Suprapubic skin (tissue), 4 donors: ENCODE measurements around the gene CHST11. TPM values are rescaled to one million over a fixed set of nuclear protein-coding genes. Genes with fewer than 3 reads are reported as not detected.
"Not testable (repeated sequence)": the region's sequence is repeated elsewhere in the genome, so short reads cannot be mapped to it uniquely, and the experiment has no call there.

Experiments
- DNase-seq, 2 donors: peaks; one replicate each; pipeline ENCODE4 v3.0.0-alpha.2; 2019; ENCODE audit warnings: low spot score in 2 of 2
- H3K27ac ChIP-seq: fragments of 200-600 bp; sonication (generic); one replicate; pipeline ENCODE4 v1.5.1; 2019
- H3K27me3 ChIP-seq: fragments of 200-600 bp; sonication (generic); one replicate; pipeline ENCODE4 v1.5.1; 2019
- H3K36me3 ChIP-seq: fragments of 200-600 bp; sonication (generic); one replicate; pipeline ENCODE4 v1.5.1; 2019
- H3K4me1 ChIP-seq: fragments of 200-600 bp; sonication (generic); one replicate; pipeline ENCODE4 v1.5.1; 2019
- H3K4me3 ChIP-seq: fragments of 200-600 bp; sonication (generic); one replicate; pipeline ENCODE4 v1.5.1; 2019; ENCODE audit warnings: mild to moderate bottlenecking
- H3K9me3 ChIP-seq: fragments of 200-600 bp; sonication (generic); one replicate; pipeline ENCODE4 v1.5.1; 2019
- EP300 ChIP-seq: sonication (generic); formaldehyde crosslinking; IDR thresholded peaks from one replicate; pipeline ENCODE4 v1.6.1; 2017; ENCODE audit warnings: antibody characterized with exemption
- POLR2A ChIP-seq, 2 donors: fragments of 450-650 bp; IDR thresholded peaks; one replicate each; pipeline ENCODE4 v1.6.1; 2017; ENCODE audit warnings: antibody characterized with exemption in 2 of 2, mild to moderate bottlenecking in 2 of 2, moderate library complexity in 2 of 2
- POLR2AphosphoS5 ChIP-seq, 3 donors: sonication (generic); formaldehyde crosslinking; IDR thresholded peaks; one replicate each; pipeline ENCODE4 v1.6.1; 2017; ENCODE audit warnings: antibody characterized with exemption in 3 of 3
- WGBS: methylation state at CpG from one replicate; pipeline ENCODE4 v1.1.5; 2018; 5-methylcytosine and 5-hydroxymethylcytosine counted together
- total RNA-seq, 4 donors: library from RNA; depleted of rRNA; stranded (reverse); fragments of >200 nt; gene quantifications; one replicate each; pipeline ENCODE4 v1.1.0, GENCODE V29; 2016
- TF ChIP-seq, protein P1 (sequence below), 2 donors: fragments of 200-600 bp in 1 of 2; fragments of 450-650 bp in 1 of 2; sonication (generic) in 1 of 2; IDR thresholded peaks; one replicate each; pipeline ENCODE4 v1.5.1; 2016 to 2019; ENCODE audit warnings: antibody characterized with exemption in 2 of 2, mild to moderate bottlenecking in 1 of 2, moderate library complexity in 1 of 2

Gene CHST11
- total RNA-seq, 4 donors from 2014 or later = 1.8 to 5.8 (median 3.8) TPM

DNA sequence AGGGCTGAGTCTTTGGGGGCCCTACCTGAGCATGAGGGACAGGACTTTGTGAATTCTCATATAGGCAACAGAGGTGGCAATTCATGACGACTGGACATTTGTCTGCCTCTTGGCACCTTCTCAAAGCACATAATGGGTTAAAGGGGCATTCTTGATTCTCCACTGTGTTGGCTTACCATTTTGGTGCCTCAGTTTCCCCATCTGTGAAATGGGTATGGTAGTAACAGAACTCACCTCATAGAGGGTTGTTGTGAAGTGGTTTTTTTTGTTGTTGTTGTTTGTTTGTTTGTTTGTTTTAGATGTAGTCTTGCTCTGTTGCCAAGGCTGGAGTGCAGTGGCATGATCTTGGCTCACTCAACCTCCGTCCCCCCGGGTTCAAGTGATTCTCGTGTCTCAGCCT lies 106.0 kb downstream of the CHST11 start:
- no peak overlapping the region for H3K4me3 ChIP-seq
- no peaks in the 10 kb centered on the region for H3K27me3 ChIP-seq
- peak in 1 of 2 donors; percentile 12 for DNase-seq
- H3K36me3 ChIP-seq = no peaks in the 10 kb centered on the region
- no peaks in the 10 kb centered on the region for H3K9me3 ChIP-seq
- H3K27ac ChIP-seq = no peak overlapping the region
- TF ChIP-seq EP300 = no peak
- TF ChIP-seq, protein P1, sequence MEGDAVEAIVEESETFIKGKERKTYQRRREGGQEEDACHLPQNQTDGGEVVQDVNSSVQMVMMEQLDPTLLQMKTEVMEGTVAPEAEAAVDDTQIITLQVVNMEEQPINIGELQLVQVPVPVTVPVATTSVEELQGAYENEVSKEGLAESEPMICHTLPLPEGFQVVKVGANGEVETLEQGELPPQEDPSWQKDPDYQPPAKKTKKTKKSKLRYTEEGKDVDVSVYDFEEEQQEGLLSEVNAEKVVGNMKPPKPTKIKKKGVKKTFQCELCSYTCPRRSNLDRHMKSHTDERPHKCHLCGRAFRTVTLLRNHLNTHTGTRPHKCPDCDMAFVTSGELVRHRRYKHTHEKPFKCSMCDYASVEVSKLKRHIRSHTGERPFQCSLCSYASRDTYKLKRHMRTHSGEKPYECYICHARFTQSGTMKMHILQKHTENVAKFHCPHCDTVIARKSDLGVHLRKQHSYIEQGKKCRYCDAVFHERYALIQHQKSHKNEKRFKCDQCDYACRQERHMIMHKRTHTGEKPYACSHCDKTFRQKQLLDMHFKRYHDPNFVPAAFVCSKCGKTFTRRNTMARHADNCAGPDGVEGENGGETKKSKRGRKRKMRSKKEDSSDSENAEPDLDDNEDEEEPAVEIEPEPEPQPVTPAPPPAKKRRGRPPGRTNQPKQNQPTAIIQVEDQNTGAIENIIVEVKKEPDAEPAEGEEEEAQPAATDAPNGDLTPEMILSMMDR (IDR thresholded peaks at IDR 0.05) = no peak
- TF ChIP-seq POLR2AphosphoS5 (IDR thresholded peaks at IDR 0.05) = no peak
- no peak for TF ChIP-seq POLR2A (IDR thresholded peaks at IDR 0.05)
- no peaks in the 10 kb centered on the region for H3K4me1 ChIP-seq
- WGBS = 92% methylated on average over 4 of the region's 4 CpGs

DNA sequence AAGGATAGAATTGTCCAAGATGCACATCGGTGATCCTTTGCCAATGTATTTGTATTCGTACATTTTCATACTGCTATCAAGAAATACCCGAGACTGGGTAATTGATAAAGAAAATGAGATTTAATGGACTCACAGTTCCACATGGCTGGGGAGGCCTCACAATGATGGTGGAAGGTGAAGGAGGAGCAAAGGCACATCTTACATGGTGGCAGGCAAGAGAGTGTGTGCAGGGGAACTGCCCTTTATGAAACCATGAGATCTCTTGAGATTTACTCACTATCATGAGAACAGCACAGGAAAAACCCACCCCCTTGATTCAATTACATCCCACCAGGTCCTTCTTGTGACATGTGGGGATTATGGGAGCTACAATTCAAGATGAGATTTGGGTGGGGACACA lies 107.9 kb downstream of the CHST11 start:
- not testable (repeated sequence) for H3K4me1 ChIP-seq, H3K4me3 ChIP-seq, H3K36me3 ChIP-seq, H3K9me3 ChIP-seq, H3K27ac ChIP-seq, H3K27me3 ChIP-seq, DNase-seq
- 97% methylated on average over 3 of the region's 3 CpGs for WGBS

DNA sequence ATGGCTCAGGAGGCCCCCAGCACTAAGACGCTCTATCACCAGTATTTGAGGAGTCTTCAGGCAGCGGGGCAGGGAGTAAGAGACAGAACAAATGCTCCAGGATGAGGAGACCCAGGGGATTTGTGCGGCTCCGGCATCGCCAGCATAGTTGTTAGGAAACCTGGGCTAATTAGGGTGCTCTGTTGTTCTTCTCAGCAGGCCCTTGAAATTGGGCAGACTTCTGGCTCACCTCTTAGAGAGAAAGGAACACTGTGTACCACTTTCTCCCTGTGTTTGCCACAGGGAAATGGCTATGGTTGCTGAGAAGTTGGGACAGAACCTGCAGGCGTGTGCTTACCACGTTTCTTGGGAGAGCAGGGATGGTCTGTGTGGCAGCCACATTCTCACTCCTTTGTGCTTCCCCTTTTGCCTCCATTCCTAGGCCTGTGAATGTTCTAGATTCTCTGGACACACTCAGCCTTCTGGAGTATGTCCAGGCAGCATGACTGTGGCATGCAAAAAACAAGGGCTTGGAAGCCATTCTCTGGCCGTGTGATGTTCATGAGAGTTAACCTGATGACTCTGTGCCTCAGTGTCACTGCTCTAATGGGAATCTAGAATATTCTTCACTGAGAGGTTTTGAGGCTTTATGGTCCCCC lies 109.0 kb downstream of the CHST11 start:
- Histone ChIP-seq H3K4me1 (no peaks in the 10 kb centered on the region), H3K36me3 (no peaks in the 10 kb centered on the region), H3K27me3 (no peaks in the 10 kb centered on the region), H3K27ac (peak overlapping the region; percentile 31), H3K4me3 (no peak overlapping the region), H3K9me3 (no peaks in the 10 kb centered on the region)
- TF ChIP-seq EP300 (no peak), POLR2AphosphoS5 (IDR thresholded peaks at IDR 0.05) (no peak), POLR2A (IDR thresholded peaks at IDR 0.05) (no peak)
- TF ChIP-seq, protein P1 (IDR thresholded peaks at IDR 0.05) = no peak
- DNase-seq = no peak
- WGBS = 92% methylated on average over 8 of the region's 8 CpGs

DNA sequence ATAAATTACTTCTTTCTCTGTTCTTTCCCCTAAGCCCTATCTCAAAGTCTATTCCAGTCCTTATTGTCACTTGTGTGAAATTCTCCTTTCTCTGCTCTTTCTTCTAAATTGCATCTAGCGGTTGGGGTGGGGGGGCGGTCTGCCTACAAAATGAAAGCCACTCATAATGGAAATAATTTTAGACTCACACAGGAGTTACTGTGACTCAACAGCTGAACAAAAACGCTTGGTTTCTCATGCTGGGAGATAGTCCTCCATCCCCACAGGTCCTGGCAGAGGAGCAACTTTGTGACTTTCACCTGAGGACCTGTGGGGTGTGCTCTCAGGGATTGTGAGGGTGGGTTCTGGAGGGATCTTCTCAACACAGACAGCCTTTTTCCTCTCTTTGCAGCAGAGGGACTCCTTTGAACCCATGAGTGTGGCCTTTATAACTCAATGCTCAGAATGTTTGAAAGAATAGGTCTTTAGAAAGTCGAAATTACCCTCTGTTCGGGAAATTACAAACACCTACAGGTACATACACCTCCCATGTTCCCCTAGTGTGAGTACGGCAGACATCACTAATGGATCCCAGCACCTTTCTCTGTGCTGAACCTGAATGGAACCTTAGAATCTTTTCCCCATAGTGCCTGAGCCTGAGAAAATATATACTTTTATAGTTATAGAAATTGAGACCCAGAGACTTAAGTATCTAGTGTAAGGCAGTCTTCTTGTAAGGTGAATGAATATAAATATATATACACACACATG lies 109.7 kb downstream of the CHST11 start:
- DNase-seq = no peak
- Histone ChIP-seq H3K4me1 (no peaks in the 10 kb centered on the region), H3K27ac (peak overlapping the region; percentile 31), H3K9me3 (no peaks in the 10 kb centered on the region), H3K27me3 (no peaks in the 10 kb centered on the region), H3K4me3 (no peak overlapping the region), H3K36me3 (no peaks in the 10 kb centered on the region)
- TF ChIP-seq POLR2AphosphoS5 (IDR thresholded peaks at IDR 0.05) = no peak
- TF ChIP-seq EP300 = no peak
- TF ChIP-seq, protein P1 (IDR thresholded peaks at IDR 0.05) = no peak
- WGBS = 89% methylated on average over 6 of the region's 6 CpGs

DNA sequence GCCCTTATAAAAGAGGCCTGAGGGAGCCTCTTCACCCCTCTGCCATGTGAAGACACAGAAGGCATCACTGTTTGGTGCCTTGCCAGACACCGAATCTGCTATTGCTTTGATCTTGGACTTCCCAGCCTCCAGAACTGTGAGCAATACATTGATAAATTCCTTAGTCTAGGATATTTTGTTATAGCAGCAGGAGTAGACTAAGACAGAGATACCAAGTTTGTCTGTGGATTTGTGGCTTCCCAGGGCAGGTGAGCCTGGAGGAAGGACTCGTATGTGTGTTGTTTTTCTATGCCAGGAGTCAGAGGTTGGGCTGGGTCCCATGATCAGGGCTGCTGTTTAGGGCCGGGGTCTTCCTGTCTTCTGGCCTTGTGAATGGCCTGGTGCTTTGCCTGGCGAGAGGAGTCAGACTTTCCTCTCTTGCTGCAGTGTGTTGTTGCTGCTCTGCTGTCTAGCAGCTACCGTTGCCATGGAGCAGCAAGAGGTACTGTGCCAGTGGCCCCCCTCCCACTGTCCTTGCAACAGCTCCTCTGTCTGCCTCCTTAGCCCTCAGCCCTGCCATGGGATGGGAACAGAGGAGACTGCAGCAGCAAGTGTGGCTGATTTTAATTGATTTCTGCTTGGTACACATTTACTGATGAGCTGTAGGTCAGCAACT lies 111.2 kb downstream of the CHST11 start:
- WGBS = 89% methylated on average over 4 of the region's 5 CpGs
- Histone ChIP-seq H3K36me3 (no peaks in the 10 kb centered on the region), H3K4me3 (no peak overlapping the region), H3K4me1 (no peaks in the 10 kb centered on the region), H3K9me3 (no peaks in the 10 kb centered on the region), H3K27me3 (no peaks in the 10 kb centered on the region), H3K27ac (no peak overlapping the region)
- no peak for DNase-seq
- TF ChIP-seq POLR2A (IDR thresholded peaks at IDR 0.05) (no peak), POLR2AphosphoS5 (IDR thresholded peaks at IDR 0.05) (no peak)
- TF ChIP-seq, protein P1 (IDR thresholded peaks at IDR 0.05) = no peak
